COLO829 (cell line): Measurements from ENCODE around the gene PTER.

Experiments used
- DNase-seq: peaks from one replicate; pipeline ENCODE4 v3.0.0; 2012; ENCODE audit warnings: low spot score

Gene PTER

GRCh38 chr10:16436758-16437539, at the start of gene PTER:
Gene PTER, plus strand, starts transcription at chr10:16437010. Its CDS starts 47,375 bp downstream, at chr10:16484385.
- peak; percentile 79 for DNase-seq

- DNase-seq, result no peak
Observed at GRCh38 chr10:16392531-16393069, 44.2 kb upstream of the PTER start.

- DNase-seq, result no peak
Observed at GRCh38 chr10:16393271-16393858, 43.4 kb upstream of the PTER start.

- DNase-seq, result no peak
Observed at GRCh38 chr10:16401416-16401815, 35.4 kb upstream of the PTER start.

GRCh38 chr10:16408379-16408778, 28.4 kb upstream of the PTER start:
- DNase-seq, result no peak

- no peak for DNase-seq
Observed at GRCh38 chr10:16417341-16417740, 19.5 kb upstream of the PTER start.

GRCh38 chr10:16423599-16423998, 13.2 kb upstream of the PTER start:
- no peak for DNase-seq

GRCh38 chr10:16425449-16425848, 11.4 kb upstream of the PTER start:
- no peak for DNase-seq

GRCh38 chr10:16429539-16429938, 7.3 kb upstream of the PTER start:
- DNase-seq, result no peak

GRCh38 chr10:16436367-16436757, 448 bp upstream of the PTER start:
- no peak for DNase-seq

- DNase-seq, result no peak
Observed at GRCh38 chr10:16437540-16437894, 707 bp downstream of the PTER start.

- no peak for DNase-seq
Observed at GRCh38 chr10:16439295-16439694, 2.5 kb downstream of the PTER start.

GRCh38 chr10:16440396-16441133, 3.8 kb downstream of the PTER start:
- DNase-seq, result no peak

- no peak for DNase-seq
Observed at GRCh38 chr10:16441173-16441840, 4.5 kb downstream of the PTER start.

- no peak for DNase-seq
Observed at GRCh38 chr10:16442914-16443313, 6.1 kb downstream of the PTER start.

GRCh38 chr10:16445770-16446469, 9.1 kb downstream of the PTER start:
- no peak for DNase-seq

GRCh38 chr10:16449454-16449853, 12.6 kb downstream of the PTER start:
- DNase-seq, result no peak

GRCh38 chr10:16458166-16458955, 21.6 kb downstream of the PTER start:
- no peak for DNase-seq

- no peak for DNase-seq
Observed at GRCh38 chr10:16459423-16459939, 22.7 kb downstream of the PTER start.

GRCh38 chr10:16466001-16466400, 29.2 kb downstream of the PTER start:
- no peak for DNase-seq

GRCh38 chr10:16470747-16471146, 33.9 kb downstream of the PTER start:
- DNase-seq, result no peak
